C4-2B (cell line): ENCODE data around the gene MYO1H.

ENCODE experiments used
- CTCF ChIP-seq: fragments of 450-650 bp; conservative IDR thresholded peaks from 2 replicates; pipeline ENCODE4 v1.5.1; 2017; ENCODE audit warnings: mild to moderate bottlenecking
- ZFX ChIP-seq: fragments of 450-650 bp; IDR thresholded peaks from 2 replicates; pipeline ENCODE4 v1.6.1; 2017

- TF ChIP-seq CTCF (peak; percentile 72), ZFX (no peak)
Measured at GRCh38 chr12:109387425-109388166, 39.9 kb downstream of the MYO1H start.
